SU-DHL-6 (cell line): ENCODE results near the gene APBB2.

ENCODE experiments used
- EZH2phosphoT487 ChIP-seq: fragments of 200-600 bp; sonication (generic), shearing (Covaris generic); conservative IDR thresholded peaks from 2 replicates; pipeline ENCODE4 v1.6.1; 2018; ENCODE audit warnings: mild to moderate bottlenecking, antibody characterized with exemption, low read length, moderate library complexity, mixed read lengths
- TF ChIP-seq, protein P1 (sequence below): fragments of 200-600 bp; sonication (generic); IDR thresholded peaks from one replicate; pipeline ENCODE4 v1.5.1; 2017; ENCODE audit warnings: antibody characterized with exemption, mild to moderate bottlenecking, low read length, moderate library complexity; ENCODE audit not compliant: insufficient read depth, poor library complexity, severe bottlenecking

DNA sequence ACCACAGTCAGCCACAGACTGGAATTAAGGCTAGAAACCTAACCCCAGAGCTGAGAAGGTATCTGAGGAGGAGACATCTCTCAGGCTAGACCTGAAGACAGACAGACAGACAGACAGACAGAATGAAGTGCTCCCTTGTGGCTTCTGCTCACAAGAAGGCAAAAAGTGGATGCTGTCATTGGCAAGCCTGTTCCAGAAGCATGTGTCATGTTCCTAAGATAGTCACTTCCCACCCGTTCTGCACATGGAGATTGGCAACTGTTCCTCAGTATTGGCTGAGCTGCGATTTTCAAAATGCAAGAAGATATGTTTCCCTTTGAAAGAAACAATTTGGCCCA lies 298.2 kb downstream of the APBB2 start:
- TF ChIP-seq, protein P1, sequence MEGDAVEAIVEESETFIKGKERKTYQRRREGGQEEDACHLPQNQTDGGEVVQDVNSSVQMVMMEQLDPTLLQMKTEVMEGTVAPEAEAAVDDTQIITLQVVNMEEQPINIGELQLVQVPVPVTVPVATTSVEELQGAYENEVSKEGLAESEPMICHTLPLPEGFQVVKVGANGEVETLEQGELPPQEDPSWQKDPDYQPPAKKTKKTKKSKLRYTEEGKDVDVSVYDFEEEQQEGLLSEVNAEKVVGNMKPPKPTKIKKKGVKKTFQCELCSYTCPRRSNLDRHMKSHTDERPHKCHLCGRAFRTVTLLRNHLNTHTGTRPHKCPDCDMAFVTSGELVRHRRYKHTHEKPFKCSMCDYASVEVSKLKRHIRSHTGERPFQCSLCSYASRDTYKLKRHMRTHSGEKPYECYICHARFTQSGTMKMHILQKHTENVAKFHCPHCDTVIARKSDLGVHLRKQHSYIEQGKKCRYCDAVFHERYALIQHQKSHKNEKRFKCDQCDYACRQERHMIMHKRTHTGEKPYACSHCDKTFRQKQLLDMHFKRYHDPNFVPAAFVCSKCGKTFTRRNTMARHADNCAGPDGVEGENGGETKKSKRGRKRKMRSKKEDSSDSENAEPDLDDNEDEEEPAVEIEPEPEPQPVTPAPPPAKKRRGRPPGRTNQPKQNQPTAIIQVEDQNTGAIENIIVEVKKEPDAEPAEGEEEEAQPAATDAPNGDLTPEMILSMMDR = no peak
- TF ChIP-seq EZH2phosphoT487 = no peak
